Measurements from ENCODE around the gene ENO1.
"Not testable (repeated sequence)": the region's sequence is repeated elsewhere in the genome, so short reads cannot be mapped to it uniquely, and the experiment has no call there.

The ENO1 gene

DNA sequence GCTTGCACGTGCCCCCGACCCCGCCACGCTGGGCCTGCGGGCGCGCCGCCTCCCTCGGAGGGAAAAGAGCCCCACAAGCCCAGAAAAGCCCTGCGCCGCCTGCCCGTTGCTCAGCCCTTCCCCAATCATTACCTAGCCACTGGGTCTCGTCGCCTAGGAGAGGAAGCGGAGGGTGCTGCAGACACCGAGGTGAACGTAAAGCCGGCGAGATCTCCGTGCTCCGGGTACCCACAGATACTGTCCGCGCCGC lies at the start of gene ENO1:
Gene ENO1, minus strand, starts transcription at position 239 of the 250 bp plus-strand sequence. CDS start 3,778 bp downstream, outside the sequence.
- no peak for DNase-seq

DNA sequence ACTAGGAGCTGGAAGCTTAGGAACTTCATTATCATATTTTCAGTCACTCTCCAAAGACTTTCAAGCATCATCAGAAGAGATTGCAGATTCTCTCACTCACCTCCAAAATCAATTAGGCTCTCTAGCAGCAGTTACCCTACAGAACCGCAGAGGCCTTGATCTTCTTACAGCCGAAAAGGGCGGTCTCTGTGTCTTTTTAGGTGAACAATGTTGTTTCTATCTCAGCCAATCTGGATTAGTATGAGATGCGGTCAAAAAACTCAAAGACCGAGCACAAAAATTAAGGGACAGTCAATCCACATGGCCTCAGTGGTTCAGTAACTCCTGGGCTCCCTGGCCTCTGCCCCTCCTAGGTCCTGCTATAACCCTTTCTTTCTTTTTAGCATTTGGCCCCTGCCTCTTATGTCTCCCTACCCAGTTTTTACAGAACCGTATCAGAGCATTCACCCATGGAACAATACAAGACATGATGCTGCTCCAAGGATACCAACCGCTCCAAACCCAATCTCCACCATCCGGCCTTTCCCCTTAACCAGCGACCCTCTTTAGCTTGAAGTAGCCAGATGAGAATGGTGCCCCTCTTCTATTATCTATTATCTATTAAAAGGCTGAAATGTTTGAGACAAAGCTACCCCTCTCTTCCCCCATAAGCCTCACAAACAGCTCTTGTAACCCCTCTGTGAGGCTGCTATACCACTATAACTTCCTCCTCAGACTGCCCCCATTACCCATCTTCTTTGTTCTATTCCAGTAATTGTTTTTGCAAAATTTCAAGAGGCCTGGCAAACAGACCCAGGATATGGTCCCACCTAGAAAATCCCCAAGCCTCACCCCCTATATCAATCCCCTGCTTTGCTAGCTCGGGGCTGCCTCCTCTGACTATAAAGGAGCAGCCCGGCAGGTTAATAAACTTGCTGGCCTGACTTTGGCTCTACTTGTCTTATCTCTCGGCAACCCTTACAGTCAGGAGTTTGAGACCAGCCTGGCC lies 48.5 kb upstream of the ENO1 start:
- no peak for DNase-seq

DNA sequence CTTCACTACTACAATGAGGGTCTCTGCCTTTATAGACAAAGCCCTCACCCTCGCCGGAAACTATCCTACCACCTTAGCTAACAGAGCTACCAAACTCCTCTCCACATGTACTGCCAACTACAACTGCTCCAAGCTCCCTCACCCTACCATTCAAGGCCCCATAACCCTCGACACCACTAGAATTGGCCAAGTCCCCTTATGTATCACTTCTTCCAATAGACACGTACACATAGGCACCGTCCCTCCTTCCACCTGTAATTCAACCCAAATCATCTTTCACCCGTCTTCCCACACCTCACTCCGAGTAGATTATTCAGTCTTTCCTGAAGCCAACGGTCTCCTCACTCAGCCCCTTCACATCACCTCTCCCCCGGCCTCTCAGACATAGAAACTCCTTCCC lies 47.5 kb upstream of the ENO1 start:
- no peak for DNase-seq

DNA sequence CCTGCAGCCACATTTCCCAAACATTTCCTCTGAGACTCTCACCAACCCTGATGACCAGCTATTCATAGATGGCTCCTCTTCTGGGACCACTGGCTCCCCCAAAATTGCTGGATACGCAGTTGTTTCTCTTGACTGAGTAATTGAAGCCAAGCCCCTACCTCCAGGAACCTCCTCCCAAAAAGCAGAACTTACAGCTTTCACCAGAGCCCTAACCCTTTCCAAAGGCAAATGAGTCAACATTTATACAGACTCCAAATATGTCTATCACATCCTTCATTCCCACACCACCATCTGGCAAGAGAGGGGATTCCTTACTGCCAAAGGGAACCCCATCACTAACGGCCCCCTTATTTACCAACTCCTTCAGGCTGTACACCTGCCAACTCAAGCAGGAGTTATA lies 46.9 kb upstream of the ENO1 start:
- peak; percentile 74 for DNase-seq

DNA sequence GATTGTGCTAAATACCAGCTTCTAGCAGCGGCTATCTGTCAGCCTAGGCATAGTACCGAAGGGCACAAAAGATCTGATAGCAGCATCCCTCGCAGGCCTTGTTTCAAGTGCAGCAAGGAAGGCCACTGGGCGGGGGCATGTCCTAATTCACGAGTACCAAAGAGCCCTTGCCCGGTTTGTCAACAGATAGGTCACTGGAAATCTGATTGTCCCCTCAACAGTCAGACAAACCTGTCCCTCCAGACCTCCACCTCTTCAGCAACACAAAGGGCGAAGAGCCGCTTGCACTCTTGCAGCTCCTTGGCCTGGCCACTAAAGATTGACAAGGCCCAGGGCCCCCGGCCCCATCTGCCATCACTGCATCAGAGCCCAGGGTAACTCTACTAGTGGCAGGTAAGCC lies 44.5 kb upstream of the ENO1 start:
- no peak for DNase-seq

DNA sequence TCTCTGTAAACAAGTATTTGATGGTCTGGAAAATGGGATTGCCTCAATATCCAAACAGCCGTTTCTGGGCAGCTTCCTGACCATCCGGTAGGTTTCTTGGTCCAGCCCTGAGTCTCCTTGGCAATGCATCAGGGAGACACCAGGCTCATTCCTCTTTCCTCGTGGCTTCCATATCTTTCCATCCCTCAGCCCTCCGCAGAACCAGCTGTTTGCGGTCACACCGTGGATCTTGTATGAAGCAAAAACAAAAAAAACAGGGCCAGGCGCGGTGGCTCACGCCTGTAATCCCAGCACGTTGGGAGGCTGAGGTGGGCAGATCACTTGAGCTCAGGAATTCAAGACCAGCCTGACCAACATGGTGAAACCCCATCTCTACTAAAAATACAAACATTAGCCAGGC lies 39.0 kb upstream of the ENO1 start:
- not testable (repeated sequence) for DNase-seq

DNA sequence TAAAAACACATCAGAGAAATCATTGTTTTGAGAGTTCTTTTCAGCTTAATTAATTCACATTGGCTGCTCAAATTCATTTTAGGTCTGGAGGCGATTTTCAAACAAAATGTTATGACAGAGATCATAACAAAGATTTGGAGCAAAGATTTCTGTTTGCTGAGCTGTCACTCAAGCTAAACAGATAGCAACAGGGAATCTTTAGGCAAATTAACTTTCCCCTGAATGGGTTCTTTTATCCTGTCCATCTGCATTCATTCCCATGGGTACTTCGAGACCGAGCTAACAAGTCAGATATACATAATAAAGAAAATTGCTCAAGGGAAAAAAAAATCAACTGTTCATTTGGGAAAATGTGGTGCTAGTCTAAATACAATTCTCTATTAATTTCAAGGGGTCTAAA lies 37.0 kb upstream of the ENO1 start:
- no peak for DNase-seq

DNA sequence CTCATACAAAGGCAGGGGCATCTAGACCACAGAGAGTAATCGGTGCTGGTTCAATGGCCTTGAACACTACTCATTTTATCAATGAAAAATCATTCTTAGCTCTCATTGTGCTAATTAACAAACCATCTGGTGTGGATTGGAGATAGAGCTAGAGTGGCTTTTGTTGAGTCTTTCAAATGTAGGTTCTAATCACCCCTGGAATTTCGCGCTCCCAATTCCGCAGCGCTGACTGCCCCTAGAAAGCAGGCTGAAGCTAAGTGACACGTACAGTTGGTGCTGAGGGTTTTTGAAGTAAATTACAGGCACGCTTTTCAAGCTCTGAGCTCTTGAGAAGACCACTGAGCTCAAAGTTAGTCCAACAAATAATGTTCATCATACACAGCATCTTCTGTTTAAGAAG lies 36.0 kb upstream of the ENO1 start:
- DNase-seq, result no peak

DNA sequence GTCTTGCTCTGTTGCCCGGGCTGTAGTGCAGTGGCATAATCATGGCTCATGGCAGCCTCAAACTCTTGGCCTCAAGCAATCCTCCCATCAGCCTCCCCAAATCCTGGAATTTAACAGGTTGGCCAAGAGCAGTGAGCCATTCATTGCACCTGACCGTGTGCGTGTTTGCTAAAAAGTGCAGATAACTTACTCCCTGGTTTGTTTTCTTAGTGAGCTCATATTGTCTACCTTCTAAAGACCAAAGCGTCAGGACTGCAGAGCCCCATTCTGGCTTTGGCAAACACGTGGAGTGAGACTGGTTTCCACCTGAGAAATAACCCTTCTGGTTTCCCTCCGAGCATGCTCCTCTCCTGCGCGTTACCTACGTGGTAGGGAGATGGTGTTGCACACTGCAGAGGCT lies 35.0 kb upstream of the ENO1 start:
- DNase-seq, result no peak

DNA sequence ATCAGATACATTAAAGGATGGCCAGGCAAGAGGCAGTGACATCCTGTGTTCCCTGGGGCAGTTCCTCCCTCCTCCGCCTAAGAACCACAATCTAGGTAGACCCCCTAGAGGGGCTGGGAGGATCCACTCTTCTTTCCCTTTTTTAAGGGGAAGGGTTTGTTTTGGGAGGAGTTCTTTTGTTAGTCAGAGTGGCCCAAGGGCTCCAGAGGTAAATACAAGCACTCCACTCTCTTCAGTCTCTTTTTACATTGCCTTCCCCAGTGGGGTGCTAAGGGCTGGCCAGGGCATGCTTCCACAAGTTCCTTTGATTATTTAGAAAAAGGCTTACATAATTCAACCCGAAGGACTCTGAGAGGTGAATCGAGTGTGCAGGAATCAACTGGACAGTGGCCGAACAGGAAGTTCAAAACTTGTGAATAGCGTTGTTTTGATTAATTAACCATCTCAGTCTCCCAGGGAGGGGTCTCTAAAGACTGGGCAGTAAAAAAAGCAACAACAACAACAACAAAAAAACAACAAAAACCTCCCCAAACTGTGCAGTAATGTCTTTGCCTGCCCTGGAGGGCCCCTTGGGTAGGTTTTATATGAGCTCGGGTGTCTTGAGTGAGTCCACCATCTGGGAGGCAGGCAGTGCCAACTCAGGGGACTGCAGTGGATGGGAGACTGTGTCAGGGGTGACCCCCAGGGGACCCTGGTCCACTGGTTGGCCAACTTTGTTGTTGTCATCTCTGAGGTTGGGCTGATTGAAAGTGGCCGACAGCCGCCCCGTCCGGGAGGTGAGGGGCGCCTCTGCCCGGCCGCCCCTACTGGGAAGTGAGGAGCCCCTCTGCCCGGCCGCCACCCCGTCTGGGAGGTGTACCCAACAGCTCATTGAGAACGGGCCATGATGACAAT lies 33.2 kb upstream of the ENO1 start:
- no peak for DNase-seq

DNA sequence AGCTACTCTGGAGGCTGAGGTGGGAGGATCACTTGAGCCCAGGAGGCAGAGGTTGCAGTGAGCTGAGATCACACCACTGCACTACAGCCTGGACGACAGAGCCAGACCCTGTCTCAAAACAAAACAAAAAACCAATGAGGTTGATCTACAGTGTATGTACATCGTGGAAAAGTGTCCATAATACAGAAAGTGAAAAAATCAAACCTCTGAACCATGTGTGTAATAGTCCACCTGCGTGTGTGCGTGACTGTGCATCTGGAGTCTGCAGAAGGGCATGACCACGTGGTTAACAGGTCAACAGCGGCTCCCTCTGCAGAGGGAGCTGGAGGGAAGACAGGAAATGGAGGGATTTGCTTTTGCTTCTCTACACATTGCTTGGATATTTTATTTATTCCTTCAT lies 32.4 kb upstream of the ENO1 start:
- no peak for DNase-seq

DNA sequence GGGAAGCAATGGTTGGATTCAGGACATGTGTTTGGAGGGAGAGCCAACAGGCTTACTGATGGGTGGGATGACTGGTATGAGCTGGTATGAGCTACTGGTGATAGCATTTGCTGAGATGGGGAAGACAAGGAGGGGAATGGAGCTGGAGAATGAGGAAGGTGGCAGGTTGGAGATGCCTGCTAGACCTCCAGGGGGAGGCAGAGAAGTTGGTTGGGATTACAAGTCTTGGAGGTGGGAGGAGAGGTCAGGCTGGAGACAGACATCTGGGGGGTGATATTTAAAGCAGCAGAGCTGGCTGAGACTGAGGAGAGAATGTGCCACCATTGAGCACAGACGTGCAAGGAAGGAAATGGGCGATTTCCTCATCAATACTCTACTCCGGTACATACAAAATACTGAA lies 31.8 kb upstream of the ENO1 start:
- peak; percentile 34 for DNase-seq

DNA sequence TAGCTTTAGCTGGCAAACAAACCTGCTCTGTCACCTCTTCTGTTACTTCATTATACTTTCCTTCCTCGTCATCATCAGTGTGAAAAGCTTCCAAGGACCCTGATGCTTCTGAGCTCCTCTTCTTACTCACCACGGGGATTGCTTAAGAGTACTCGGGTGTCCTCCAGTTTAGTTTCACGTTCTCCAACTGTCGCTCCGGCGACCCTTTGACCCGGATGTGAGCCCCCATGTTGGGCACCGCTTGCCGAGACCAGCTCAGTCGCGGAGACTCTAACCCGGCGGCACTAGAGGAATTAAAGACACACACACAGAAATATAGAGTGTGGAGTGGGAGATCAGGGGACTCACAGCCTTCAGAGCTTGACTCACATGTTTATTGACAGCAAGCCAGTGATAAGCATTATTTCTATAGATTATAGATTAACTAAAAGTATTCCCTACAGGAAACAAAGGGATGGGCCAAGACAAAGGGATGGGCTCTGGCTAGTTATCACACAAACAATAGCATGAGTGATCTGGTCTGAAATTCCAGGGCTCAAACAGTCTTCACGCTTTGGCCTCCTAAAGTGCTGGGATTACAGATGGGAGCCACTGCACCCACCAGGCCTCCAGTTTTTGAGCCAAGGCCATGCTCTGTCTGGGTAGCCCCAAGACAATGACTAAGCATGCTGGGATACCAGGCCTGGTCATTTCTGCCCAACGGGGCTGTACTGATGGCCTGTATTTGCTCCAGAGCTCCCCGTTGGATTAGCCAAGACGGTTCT lies 30.1 kb upstream of the ENO1 start:
- peak; percentile 92 for DNase-seq

DNA sequence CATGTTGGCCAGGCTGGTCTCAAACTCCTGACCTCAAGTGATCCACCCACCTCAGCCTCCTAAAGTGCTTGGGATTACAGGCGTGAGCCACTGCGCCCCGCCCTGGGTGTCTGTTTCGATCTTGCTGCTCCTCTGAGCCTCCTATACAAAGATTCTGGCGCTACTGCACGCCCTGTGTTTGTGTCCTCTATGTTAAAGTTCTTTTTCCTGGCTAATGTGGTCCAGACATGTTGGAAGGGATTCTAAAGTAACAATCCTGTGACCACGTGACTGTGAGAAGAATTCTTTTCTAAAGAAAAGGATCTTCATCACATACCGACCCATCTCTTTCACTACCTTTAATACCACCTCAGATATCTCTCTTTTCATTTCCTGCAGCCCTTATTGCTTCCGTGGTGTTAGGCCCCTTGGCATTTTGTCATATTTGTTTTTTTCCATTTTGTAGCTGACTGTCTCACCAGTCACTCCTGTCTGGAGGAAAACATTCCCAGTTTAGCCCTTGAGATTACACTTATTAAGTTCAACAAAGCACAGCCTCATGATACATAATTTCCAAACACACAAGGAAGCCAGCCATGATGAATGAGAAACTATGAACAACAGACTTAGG lies 27.2 kb upstream of the ENO1 start:
- no peak for DNase-seq

DNA sequence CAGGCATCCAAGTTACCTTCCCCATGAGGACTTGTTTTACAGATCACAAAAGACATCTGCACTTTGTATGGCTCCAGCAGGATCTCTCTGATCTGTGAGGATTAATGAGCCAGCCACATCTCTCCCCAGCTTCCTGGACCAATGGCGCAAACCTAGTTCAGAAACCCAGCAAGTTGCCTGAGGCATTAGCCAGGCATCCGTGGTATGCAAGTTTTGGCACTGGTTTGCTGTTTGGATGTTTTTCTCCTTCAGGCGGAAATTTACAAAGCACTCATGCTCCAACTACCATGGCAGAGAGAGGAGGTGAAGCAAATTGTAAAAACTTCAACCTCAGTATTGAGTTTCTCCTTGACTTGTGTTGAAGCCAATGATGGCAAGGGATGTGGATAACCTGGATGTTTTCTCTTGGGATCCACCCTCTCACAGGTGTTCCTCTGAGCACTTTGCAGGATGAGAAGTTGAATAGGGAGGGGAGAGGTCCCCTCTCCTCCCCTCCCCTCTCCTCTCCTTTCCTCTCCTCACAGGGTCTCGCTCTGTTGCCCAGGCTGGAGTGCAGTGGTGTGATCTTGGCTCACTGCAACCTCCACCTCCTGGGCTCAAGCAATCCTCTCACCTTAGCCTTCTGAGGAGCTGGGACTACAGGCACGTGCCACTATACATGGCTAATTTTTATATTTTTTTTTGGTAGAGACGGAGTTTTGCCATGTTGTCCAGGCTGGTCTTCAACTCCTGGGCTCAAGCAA lies 25.6 kb upstream of the ENO1 start:
- DNase-seq, result peak; percentile 55

DNA sequence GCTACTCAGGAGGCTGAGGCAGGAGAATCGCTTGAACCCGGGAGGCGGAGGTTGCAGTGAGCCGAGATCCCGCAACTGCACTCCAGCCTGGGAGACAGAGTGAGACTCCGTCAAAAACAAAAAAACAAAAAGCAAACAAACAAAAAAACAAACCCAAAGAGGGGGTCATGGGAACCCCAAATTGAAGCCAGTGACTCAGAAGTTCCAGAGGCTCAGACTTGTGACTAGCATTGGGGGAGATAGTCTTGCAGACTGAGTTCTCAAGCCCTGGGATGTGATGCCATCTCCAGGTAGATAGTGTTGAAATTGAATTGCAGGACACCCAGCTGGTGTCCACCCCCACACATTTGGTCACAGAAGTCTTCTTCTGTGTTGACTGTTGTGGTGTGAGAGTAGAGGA lies 24.9 kb upstream of the ENO1 start:
- DNase-seq, result no peak

DNA sequence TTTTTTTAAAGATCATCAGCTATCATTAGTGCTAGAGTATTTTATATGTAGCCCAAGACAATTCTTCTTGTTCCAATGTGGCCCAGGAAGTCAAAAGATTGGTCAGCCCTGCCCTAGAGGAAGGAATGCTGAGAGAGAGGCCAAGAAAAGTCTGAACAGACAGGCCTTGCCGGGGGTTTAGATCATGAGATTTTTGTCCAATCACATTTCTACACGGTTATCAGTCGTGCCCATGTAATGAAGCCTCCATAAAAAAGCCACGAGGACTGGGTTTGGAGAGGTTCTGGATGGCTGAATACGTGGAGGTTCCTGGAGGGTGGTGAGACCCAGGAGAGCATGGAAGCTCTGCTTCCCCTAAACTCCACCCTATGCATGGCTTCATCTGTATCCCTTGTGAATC lies 24.3 kb upstream of the ENO1 start:
- no peak for DNase-seq

DNA sequence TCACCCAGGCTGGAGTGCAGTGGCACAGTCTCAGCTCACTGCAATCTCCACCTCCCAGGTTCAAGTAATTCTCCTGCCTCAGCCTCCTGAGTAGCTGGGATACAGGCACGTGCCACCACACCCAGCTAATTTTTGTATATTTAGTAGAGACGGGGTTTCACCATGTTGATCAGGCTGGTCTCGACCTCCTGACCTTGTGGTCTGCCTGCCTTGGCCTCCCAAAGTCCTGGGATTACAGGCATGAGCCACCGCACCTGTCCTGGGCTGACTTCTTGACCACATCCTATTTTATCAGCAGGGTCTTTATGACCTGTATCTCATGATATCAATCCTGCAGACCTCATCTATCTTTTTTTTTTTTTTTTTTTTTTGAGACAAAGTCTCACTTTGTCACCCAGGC lies 22.2 kb upstream of the ENO1 start:
- DNase-seq, result peak; percentile 14

DNA sequence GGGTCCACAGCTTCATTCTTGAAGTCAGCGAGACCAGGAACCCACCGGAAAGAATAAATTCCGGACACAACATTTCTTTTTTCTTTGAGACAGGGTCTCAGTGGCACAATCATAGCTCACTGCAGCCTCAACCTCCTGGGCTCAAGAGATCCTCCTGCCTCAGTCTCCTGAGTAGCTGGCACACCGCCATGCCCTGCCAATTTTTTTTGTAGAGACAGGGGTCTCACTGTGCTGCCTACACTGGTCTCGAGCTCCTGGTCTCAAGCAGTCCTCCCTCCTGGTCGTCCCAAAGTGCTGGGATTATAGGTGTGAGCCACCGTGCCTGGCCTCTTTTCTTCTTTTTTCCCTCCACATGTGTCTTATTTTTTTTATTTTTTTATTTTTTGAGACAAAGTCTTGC lies 20.6 kb upstream of the ENO1 start:
- no peak for DNase-seq

DNA sequence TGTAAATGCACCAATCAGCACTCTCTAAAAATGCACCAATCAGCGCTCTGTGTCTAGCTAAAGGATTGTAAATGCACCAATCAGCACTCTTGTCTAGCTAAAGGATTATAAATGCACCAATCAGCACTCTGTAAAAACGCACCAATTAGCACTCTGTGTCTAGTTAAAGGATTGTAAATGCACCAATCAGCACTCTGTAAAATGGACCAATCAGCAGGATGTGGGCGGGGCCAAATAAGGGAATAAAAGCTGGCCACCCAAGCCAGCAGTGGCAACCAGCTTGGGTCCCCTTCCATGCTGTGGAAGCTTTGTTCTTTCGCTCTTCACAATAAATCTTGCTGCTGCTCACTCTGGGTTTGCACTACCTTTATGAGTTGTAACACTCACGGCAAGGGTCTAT lies 19.9 kb upstream of the ENO1 start:
- DNase-seq, result not testable (repeated sequence)

DNA sequence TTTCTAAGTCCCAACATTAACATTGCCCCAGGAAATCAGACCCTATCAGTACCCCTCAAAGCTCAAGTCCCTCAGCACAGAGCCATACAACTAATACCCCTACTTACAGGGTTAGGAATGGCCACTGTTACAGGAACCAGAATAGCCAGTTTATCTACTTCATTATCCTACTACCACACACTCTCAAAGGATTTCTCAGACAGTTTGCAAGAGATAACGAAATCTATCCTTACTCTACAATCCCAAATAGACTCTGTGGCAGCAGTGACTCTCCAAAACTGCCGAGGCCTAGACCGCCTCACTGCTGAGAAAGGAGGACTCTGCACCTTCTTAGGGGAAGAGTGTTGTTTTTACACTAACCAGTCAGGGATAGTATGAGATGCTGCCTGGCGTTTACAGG lies 19.0 kb upstream of the ENO1 start:
- DNase-seq, result not testable (repeated sequence)

DNA sequence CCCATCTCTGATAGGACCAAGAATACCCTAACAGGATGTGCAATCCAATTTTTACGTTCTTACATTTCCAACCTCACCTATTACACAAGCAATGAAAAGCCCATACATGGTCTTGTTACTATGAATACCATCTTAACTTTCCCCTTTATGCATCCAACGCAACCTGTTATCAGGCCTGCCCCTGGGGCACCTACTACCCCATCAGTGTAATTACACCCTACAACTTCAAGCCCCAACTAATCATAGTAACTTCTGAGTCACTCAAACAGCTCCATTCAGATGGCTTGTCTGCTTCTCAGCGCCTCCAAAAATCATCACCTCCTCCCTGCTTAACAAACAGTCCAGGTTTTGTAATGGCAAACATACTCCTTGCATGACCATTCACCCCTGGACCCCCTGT lies 18.3 kb upstream of the ENO1 start:
- peak; percentile 22 for DNase-seq
